Body of pancreas (tissue), 4 donors: ENCODE data around the gene CISTR. TPM values are rescaled to one million over a fixed set of nuclear protein-coding genes. Genes with fewer than 3 reads are reported as not detected.

Source experiments
- ATAC-seq: fragments of 150-250 bp; one replicate; pipeline ENCODE4 v1.9.1; 2016
- DNase-seq, 4 donors: peaks; one replicate each; pipeline ENCODE4 v3.0.0-alpha.2; 2019
- H3K27ac ChIP-seq, 4 donors: fragments of 200-600 bp; sonication (generic); 1 replicate in 3 of 4; 2 replicates in 1 of 4; pipeline versions ENCODE4 v1.5.1 to v1.6.1; 2016 to 2019; ENCODE audit warnings: mild to moderate bottlenecking in 1 of 4, mixed read lengths in 1 of 4, moderate library complexity in 1 of 4
- H3K27me3 ChIP-seq, 2 donors: fragments of 200-600 bp; sonication (generic); one replicate each; pipeline ENCODE4 v1.6.0; 2016; ENCODE audit warnings: mild to moderate bottlenecking in 1 of 2
- H3K36me3 ChIP-seq, 2 donors: fragments of 200-600 bp; sonication (generic); replicated peaks in 1 of 2; 2 replicates each; pipeline ENCODE4 v1.5.1; 2016; ENCODE audit warnings: low read depth in 2 of 2; ENCODE audit not compliant: insufficient read depth in 1 of 2
- H3K4me1 ChIP-seq: fragments of 200-600 bp; sonication (generic); one replicate; pipeline ENCODE4 v1.6.0; 2016
- H3K4me3 ChIP-seq, 2 donors: fragments of 200-600 bp; sonication (generic); 1 replicate in 1 of 2; 2 replicates in 1 of 2; pipeline ENCODE4 v1.5.1; 2016 to 2019
- H3K9me3 ChIP-seq, 3 donors: fragments of 200-600 bp; sonication (generic); 1 replicate in 2 of 3; 2 replicates in 1 of 3; pipeline ENCODE4 v1.5.1; 2016
- POLR2A ChIP-seq, 3 donors: fragments of 450-650 bp; IDR thresholded peaks; one replicate each; pipeline ENCODE4 v1.6.1; 2016; ENCODE audit warnings: antibody characterized with exemption in 3 of 3, mild to moderate bottlenecking in 2 of 3
- WGBS, 2 donors: methylation state at CpG; one replicate each; pipeline ENCODE4 v1.1.5; 2017; 5-methylcytosine and 5-hydroxymethylcytosine counted together
- intact Hi-C: fragments of 100-400 bp; cut with DNase I; formaldehyde crosslinking; loops from one replicate; pipeline ENCODE4 v1.15.1; 2023
- total RNA-seq, 2 donors: library from RNA; depleted of rRNA; stranded (reverse); fragments of >200 nt; gene quantifications; one replicate each; pipeline ENCODE4 v1.1.0, GENCODE V29; 2016
- TF ChIP-seq, protein P1 (sequence below), 7 experiments: fragments of 450-650 bp in 4 of 7; fragments of 200-600 bp in 3 of 7; sonication (generic) in 3 of 7; IDR thresholded peaks; one replicate each; pipeline ENCODE4 v1.5.1; 2016 to 2019; ENCODE audit warnings: antibody characterized with exemption in 7 of 7

CISTR gene
- total RNA-seq, 2 donors from 2014 or later, result not detected

DNA sequence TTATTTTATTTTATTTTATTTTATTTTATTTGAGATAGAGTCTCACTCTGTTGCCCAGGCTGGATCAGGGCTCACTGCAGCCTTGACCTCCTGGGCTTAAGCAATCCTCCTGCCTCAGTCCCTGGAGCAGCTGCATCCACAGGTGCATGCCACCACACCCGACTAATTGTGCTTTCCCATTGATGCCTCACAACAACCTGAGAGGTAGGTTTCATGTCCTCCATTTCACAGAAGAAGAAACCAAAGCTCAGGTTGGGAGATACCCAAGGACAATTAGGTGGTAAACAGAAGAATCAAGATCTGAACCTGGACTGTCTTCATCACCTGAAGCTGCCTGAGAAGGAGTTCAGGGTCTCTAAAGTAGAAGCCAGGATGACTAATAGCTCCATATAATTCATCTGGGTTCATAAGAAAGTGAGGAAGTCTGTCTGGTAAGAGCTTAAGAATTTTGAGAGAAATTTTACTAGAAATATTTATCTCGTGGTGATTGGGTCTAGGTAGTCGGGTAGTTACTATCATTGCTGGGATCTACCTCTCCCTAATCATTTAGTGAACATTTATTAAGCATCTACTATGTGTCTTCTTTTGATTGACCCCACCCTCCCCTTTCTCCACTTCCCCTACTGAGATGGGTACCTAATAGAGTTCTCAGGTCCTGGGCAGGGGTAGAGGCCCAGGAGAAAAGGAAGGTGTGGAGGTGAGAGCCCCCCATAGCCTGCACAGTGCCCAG is 52.7 kb downstream of the CISTR start:
- DNase-seq (no peak), ATAC-seq (no peak)
- Histone ChIP-seq H3K27me3 (peaks cover 3 to 31% of the 10 kb centered on the region in 2 donors), H3K4me3 (no peak overlapping the region), H3K27ac (no peak overlapping the region), H3K4me1 (peaks cover 19% of the 10 kb centered on the region), H3K36me3 (no peaks in the 10 kb centered on the region), H3K9me3 (no peaks in the 10 kb centered on the region)
- intact Hi-C loops, result no loop called here
- TF ChIP-seq POLR2A (IDR thresholded peaks at IDR 0.05), result no peak
- TF ChIP-seq, protein P1, sequence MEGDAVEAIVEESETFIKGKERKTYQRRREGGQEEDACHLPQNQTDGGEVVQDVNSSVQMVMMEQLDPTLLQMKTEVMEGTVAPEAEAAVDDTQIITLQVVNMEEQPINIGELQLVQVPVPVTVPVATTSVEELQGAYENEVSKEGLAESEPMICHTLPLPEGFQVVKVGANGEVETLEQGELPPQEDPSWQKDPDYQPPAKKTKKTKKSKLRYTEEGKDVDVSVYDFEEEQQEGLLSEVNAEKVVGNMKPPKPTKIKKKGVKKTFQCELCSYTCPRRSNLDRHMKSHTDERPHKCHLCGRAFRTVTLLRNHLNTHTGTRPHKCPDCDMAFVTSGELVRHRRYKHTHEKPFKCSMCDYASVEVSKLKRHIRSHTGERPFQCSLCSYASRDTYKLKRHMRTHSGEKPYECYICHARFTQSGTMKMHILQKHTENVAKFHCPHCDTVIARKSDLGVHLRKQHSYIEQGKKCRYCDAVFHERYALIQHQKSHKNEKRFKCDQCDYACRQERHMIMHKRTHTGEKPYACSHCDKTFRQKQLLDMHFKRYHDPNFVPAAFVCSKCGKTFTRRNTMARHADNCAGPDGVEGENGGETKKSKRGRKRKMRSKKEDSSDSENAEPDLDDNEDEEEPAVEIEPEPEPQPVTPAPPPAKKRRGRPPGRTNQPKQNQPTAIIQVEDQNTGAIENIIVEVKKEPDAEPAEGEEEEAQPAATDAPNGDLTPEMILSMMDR (IDR thresholded peaks at IDR 0.05), result no peak
- 29 to 36% methylated on average over 3 of the region's 3 CpGs for WGBS, 2 donors

GRCh38 chr12:53696655-53697331 is 55.0 kb downstream of the CISTR start:
- H3K4me3 ChIP-seq, result no peak overlapping the region
- H3K36me3 ChIP-seq, result no peaks in the 10 kb centered on the region
- 35 to 40% methylated on average over 24 of the region's 24 CpGs for WGBS, 2 donors
- H3K27ac ChIP-seq, result no peak overlapping the region
- ATAC-seq (no peak), DNase-seq (no peak)
- H3K27me3 ChIP-seq, result peaks cover 3 to 31% of the 10 kb centered on the region in 2 donors
- peaks cover 19% of the 10 kb centered on the region for H3K4me1 ChIP-seq
- TF ChIP-seq POLR2A (IDR thresholded peaks at IDR 0.05), result no peak
- TF ChIP-seq, protein P1 (IDR thresholded peaks at IDR 0.05), result no peak
- H3K9me3 ChIP-seq, result no peaks in the 10 kb centered on the region
- intact Hi-C loops, result no loop called here

Other genes with a start within 250 kb of the CISTR start
- not detected for gene NPFF, start 244.5 kb downstream of the CISTR start, total RNA-seq
- 10 to 100 TPM; 12.9 to 21.3 TPM for gene ATF7, start 125.6 kb downstream of the CISTR start, total RNA-seq
- 100 to 1,000 TPM in 1 of 2 donors, 10 to 100 TPM in 1; 94.3 to 143 TPM for gene ATP5MC2, start 75.9 kb downstream of the CISTR start, total RNA-seq
- 100 to 1,000 TPM; 109 to 153 TPM for gene CALCOCO1, start 24.5 kb downstream of the CISTR start, total RNA-seq
- gene HOXC13, start 186.9 kb upstream of the CISTR start, total RNA-seq, result not detected
- not detected for gene HOXC12, start 202.9 kb upstream of the CISTR start, total RNA-seq
- not detected for gene HOXC11, start 221.1 kb upstream of the CISTR start, total RNA-seq
- gene HOTAIR, start 223.0 kb upstream of the CISTR start, total RNA-seq, result not detected
- gene HOXC10, start 233.2 kb upstream of the CISTR start, total RNA-seq, result not detected
- not detected for gene HOXC9, start 248.2 kb upstream of the CISTR start, total RNA-seq